Memory B cell (primary cell): ENCODE data around the gene PRKCSH.
"Not testable (repeated sequence)": the region's sequence is repeated elsewhere in the genome, so short reads cannot be mapped to it uniquely, and the experiment has no call there.

Source experiments
- ATAC-seq: fragments of 150-1000 bp; cut with Tn5 transposase; 2 replicates; pipeline ENCODE4 v1.10.0; 2021; ENCODE audit warnings: low read depth, mild to moderate bottlenecking, moderate library complexity
- DNase-seq, 2 donors: peaks; one replicate each; pipeline ENCODE4 v3.0.0; 2022; ENCODE audit warnings: low spot score in 2 of 2
- H3K27ac Mint-ChIP-seq: one replicate; pipeline ENCODE4 v1.8.0; 2022; ENCODE audit warnings: mild to moderate bottlenecking, moderate library complexity, mixed read lengths
- H3K27me3 Mint-ChIP-seq: one replicate; pipeline ENCODE4 v1.8.0; 2022; ENCODE audit warnings: mixed read lengths
- H3K36me3 Mint-ChIP-seq: one replicate; pipeline ENCODE4 v1.8.0; 2022; ENCODE audit warnings: mild to moderate bottlenecking, mixed read lengths
- H3K4me1 Mint-ChIP-seq: one replicate; pipeline ENCODE4 v1.8.0; 2022; ENCODE audit warnings: mixed read lengths
- H3K4me3 Mint-ChIP-seq: one replicate; pipeline ENCODE4 v1.8.0; 2022; ENCODE audit warnings: mild to moderate bottlenecking, moderate library complexity, mixed read lengths
- H3K9me3 Mint-ChIP-seq: one replicate; pipeline ENCODE4 v1.8.0; 2022; ENCODE audit warnings: mixed read lengths

The PRKCSH gene

GRCh38 chr19:11463391-11463790 is 28.0 kb downstream of the PRKCSH start:
- H3K36me3 Mint-ChIP-seq: no peaks in the 10 kb centered on the region
- H3K27me3 Mint-ChIP-seq: peaks cover 17% of the 10 kb centered on the region
- DNase-seq: no peak
- no peak overlapping the region for H3K4me3 Mint-ChIP-seq
- H3K4me1 Mint-ChIP-seq: no peaks in the 10 kb centered on the region
- H3K9me3 Mint-ChIP-seq: no peaks in the 10 kb centered on the region
- H3K27ac Mint-ChIP-seq: no peak overlapping the region
- peak; percentile 63 for ATAC-seq

- no peak for DNase-seq
- H3K27me3 Mint-ChIP-seq: peaks cover 17% of the 10 kb centered on the region
- no peak overlapping the region for H3K27ac Mint-ChIP-seq
- no peak overlapping the region for H3K4me3 Mint-ChIP-seq
- H3K4me1 Mint-ChIP-seq: no peaks in the 10 kb centered on the region
- no peak for ATAC-seq
- H3K9me3 Mint-ChIP-seq: no peaks in the 10 kb centered on the region
- H3K36me3 Mint-ChIP-seq: no peaks in the 10 kb centered on the region
Observed at GRCh38 chr19:11464333-11465265, 29.2 kb downstream of the PRKCSH start.

GRCh38 chr19:11465600-11465999 is 30.2 kb downstream of the PRKCSH start:
- Mint-ChIP-seq H3K27ac (no peak overlapping the region), H3K9me3 (no peaks in the 10 kb centered on the region), H3K36me3 (no peaks in the 10 kb centered on the region), H3K27me3 (peaks cover 7% of the 10 kb centered on the region), H3K4me3 (no peak overlapping the region), H3K4me1 (no peaks in the 10 kb centered on the region)
- ATAC-seq: no peak
- no peak for DNase-seq

- H3K9me3 Mint-ChIP-seq, H3K27me3 Mint-ChIP-seq, H3K36me3 Mint-ChIP-seq, H3K4me3 Mint-ChIP-seq, DNase-seq, H3K4me1 Mint-ChIP-seq, ATAC-seq, H3K27ac Mint-ChIP-seq: not testable (repeated sequence)
Observed at GRCh38 chr19:11468266-11468845, 32.9 kb downstream of the PRKCSH start.

GRCh38 chr19:11473725-11474124 is 38.3 kb downstream of the PRKCSH start:
- H3K36me3 Mint-ChIP-seq: no peaks in the 10 kb centered on the region

GRCh38 chr19:11475343-11475742 is 39.9 kb downstream of the PRKCSH start:
- H3K27ac Mint-ChIP-seq, H3K9me3 Mint-ChIP-seq, ATAC-seq, DNase-seq, H3K4me3 Mint-ChIP-seq, H3K36me3 Mint-ChIP-seq, H3K4me1 Mint-ChIP-seq: not testable (repeated sequence)
- H3K27me3 Mint-ChIP-seq: peaks cover 12% of the 10 kb centered on the region

More at GRCh38 chr19:11473725-11474124, 38.3 kb downstream of the PRKCSH start:
- Mint-ChIP-seq H3K4me3 (no peak overlapping the region), H3K27ac (no peak overlapping the region), H3K9me3 (no peaks in the 10 kb centered on the region), H3K27me3 (peaks cover 8% of the 10 kb centered on the region), H3K4me1 (peaks cover 3% of the 10 kb centered on the region)
- DNase-seq: no peak
- ATAC-seq: no peak

GRCh38 chr19:11475861-11476260 is 40.4 kb downstream of the PRKCSH start:
- peaks cover 8% of the 10 kb centered on the region for H3K4me1 Mint-ChIP-seq
- H3K27me3 Mint-ChIP-seq: peaks cover 12% of the 10 kb centered on the region
- H3K27ac Mint-ChIP-seq: no peak overlapping the region
- DNase-seq (no peak), ATAC-seq (no peak)
- H3K36me3 Mint-ChIP-seq: peaks cover 2% of the 10 kb centered on the region
- no peak overlapping the region for H3K4me3 Mint-ChIP-seq
- H3K9me3 Mint-ChIP-seq: peaks cover 1% of the 10 kb centered on the region

GRCh38 chr19:11478167-11479089 is 43.0 kb downstream of the PRKCSH start:
- Mint-ChIP-seq H3K4me3 (no peak overlapping the region), H3K27me3 (peaks cover 11% of the 10 kb centered on the region), H3K4me1 (peaks cover 20% of the 10 kb centered on the region), H3K9me3 (peaks cover 1% of the 10 kb centered on the region), H3K27ac (no peak overlapping the region), H3K36me3 (peaks cover 2% of the 10 kb centered on the region)
- ATAC-seq (peak; percentile 30), DNase-seq (no peak)

GRCh38 chr19:11479090-11479897 is 43.9 kb downstream of the PRKCSH start:
- peak overlapping the region; percentile 81 for H3K27ac Mint-ChIP-seq
- H3K9me3 Mint-ChIP-seq: peaks cover 1% of the 10 kb centered on the region
- H3K4me1 Mint-ChIP-seq: peaks cover 20% of the 10 kb centered on the region
- DNase-seq (no peak), ATAC-seq (no peak)
- H3K36me3 Mint-ChIP-seq: peaks cover 6% of the 10 kb centered on the region
- peak overlapping the region; percentile 42 for H3K4me3 Mint-ChIP-seq
- peaks cover 13% of the 10 kb centered on the region for H3K27me3 Mint-ChIP-seq

GRCh38 chr19:11479898-11480714 is 44.7 kb downstream of the PRKCSH start:
- H3K4me1 Mint-ChIP-seq: peaks cover 20% of the 10 kb centered on the region
- peaks cover 13% of the 10 kb centered on the region for H3K27me3 Mint-ChIP-seq
- no peak overlapping the region for H3K27ac Mint-ChIP-seq
- peaks cover 1% of the 10 kb centered on the region for H3K9me3 Mint-ChIP-seq
- peaks cover 6% of the 10 kb centered on the region for H3K36me3 Mint-ChIP-seq
- H3K4me3 Mint-ChIP-seq: no peak overlapping the region
- ATAC-seq (no peak), DNase-seq (no peak)

- H3K4me3 Mint-ChIP-seq: peak within 1 kb of the TSS; percentile 76
- H3K4me1 Mint-ChIP-seq: peaks cover 20% of the 10 kb centered on the region
- peaks cover 13% of the 10 kb centered on the region for H3K27me3 Mint-ChIP-seq
- DNase-seq: no peak
- H3K9me3 Mint-ChIP-seq: peaks cover 1% of the 10 kb centered on the region
- peaks cover 9% of the 10 kb centered on the region for H3K36me3 Mint-ChIP-seq
- ATAC-seq: no peak
- no peak within 1 kb of the TSS for H3K27ac Mint-ChIP-seq
Observed at GRCh38 chr19:11480715-11481533, 45.5 kb downstream of the PRKCSH start, which contains the start of gene ELAVL3. Gene ELAVL3, minus strand, starts transcription at chr19:11481046. Its CDS starts 438 bp downstream, at chr19:11480608.
